ENCODE results near the gene LRRC2.

Gene LRRC2

DNA sequence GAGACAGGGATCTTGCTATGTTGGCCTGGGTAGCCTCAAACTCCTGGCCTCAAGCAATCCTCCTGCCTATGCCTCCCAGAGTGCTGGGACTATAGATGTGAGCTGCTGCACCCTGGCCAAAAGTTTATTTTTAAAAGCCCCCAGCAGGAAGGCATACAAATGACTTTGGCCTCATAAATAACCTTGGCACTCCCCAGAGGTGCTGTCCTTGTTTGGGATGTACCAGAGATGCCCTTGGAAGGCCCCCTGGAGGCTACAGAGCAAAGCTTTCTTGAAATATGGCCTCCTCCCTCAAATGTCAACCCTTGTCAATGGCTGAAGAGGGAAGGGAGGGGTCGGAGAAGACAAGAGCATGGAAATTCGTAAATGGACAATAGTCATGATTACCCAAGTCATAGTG, 82.3 kb downstream of the LRRC2 start:
- in situ Hi-C loops (cut with HindIII; ENCODE audit: low sequenced_read_pairs), result no loop called here
- no peak for DNase-seq (ENCODE audit: low read depth)
- H3K4me3 ChIP-seq (ENCODE audit: low read depth, low read length), result no peak overlapping the region
- TF ChIP-seq, protein P1, sequence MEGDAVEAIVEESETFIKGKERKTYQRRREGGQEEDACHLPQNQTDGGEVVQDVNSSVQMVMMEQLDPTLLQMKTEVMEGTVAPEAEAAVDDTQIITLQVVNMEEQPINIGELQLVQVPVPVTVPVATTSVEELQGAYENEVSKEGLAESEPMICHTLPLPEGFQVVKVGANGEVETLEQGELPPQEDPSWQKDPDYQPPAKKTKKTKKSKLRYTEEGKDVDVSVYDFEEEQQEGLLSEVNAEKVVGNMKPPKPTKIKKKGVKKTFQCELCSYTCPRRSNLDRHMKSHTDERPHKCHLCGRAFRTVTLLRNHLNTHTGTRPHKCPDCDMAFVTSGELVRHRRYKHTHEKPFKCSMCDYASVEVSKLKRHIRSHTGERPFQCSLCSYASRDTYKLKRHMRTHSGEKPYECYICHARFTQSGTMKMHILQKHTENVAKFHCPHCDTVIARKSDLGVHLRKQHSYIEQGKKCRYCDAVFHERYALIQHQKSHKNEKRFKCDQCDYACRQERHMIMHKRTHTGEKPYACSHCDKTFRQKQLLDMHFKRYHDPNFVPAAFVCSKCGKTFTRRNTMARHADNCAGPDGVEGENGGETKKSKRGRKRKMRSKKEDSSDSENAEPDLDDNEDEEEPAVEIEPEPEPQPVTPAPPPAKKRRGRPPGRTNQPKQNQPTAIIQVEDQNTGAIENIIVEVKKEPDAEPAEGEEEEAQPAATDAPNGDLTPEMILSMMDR (IDR thresholded peaks at IDR 0.05; ENCODE audit: low read depth, low read length, missing control alignments), result no peak

DNA sequence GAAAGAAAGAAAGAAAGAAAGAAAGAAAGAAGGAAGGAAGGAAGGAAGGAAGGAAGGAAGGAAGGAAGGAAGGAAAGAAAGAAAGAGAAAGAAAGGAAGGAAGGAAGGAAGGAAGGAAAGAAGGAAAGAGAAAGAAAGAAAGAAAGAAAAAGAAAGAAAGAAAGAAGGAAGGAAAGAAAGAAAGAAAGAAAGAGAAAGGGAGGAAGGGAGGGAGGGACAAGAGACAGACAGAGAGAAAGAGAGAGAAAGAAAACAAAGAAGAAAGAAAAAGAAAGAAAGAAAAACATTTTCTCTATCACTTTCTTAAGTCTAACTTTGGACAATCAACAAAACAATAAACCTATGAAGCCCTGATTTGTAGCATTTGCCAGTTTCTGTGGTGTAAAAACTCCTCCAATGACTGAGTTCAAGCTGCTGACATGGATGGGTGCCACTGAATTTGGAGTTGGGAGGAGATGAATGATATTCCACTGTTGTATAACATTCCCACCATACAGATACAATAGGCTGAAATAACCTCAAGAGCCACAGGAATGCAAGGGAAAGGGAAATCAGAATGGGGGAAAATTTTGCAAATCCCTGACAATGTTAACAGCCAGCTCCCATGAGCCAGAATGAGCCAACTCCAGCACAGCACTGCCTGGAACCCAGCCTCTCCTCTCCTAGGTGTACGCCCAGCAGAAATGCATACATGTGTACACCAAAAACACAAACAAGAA, 83.3 kb downstream of the LRRC2 start:
- in situ Hi-C loops (cut with HindIII; ENCODE audit: low sequenced_read_pairs), result no loop called here
- no peak overlapping the region for H3K4me3 ChIP-seq (ENCODE audit: low read depth, low read length)
- DNase-seq (ENCODE audit: low read depth), result peak; percentile 97
- TF ChIP-seq, protein P1 (IDR thresholded peaks at IDR 0.05; ENCODE audit: low read depth, low read length, missing control alignments), result no peak

DNA sequence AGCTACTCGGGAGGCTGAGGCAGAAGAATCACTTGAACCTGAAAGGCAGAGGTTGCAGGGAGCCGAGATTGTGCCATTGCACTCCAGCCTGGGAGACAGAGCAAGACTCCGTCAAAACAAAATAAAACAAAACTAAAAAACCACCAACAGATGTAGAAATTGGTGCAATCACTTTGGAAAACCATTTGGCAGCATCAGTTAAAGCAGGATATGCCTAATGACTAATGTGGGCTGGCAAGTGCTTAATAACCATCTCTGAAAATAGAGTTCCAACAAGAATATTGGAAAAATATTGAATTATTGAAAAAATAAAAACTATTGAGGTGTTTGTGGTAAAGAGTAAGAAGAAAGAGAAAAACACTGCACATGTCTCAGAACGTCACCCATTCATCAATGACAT, 84.5 kb downstream of the LRRC2 start:
- H3K4me3 ChIP-seq (ENCODE audit: low read depth, low read length), result no peak overlapping the region
- TF ChIP-seq, protein P1 (IDR thresholded peaks at IDR 0.05; ENCODE audit: low read depth, low read length, missing control alignments), result no peak
- no peak for DNase-seq (ENCODE audit: low read depth)
- in situ Hi-C loops (cut with HindIII; ENCODE audit: low sequenced_read_pairs), result no loop called here

DNA sequence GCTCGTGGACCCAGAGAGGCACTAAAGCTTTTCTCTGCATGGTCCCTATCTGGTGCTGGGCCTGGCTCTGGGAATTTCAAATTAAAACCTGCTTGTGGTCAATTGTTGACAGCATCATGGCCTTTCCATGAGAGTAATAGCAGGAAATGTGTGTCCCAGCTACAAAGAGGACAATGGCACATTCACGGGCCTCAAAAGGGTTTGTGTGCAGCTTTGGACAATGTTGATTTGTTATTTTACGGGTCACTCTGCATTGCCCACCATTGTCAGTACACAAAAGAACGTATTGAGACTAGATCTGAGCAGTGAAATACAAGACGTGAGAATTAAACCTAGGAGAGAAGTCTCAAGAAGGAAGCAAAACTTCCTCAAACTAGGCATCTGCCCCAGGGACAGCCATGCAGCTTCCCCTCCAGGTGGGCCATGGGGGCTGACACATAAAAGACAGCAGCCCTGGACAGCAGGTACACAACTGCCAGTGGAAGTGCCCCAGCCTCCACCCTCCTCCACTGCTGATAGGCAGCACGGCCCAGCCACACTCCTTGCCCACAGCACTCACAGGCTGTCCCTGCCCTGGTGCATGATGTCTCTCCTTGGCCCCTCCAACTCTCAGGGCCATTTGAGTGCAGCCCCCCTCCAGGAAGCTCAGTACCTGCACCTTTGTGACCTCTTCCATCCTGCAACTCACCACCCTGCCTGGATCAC, 85.5 kb downstream of the LRRC2 start:
- in situ Hi-C loops (cut with HindIII; ENCODE audit: low sequenced_read_pairs), result no loop called here
- TF ChIP-seq, protein P1 (IDR thresholded peaks at IDR 0.05; ENCODE audit: low read depth, low read length, missing control alignments), result no peak

DNA sequence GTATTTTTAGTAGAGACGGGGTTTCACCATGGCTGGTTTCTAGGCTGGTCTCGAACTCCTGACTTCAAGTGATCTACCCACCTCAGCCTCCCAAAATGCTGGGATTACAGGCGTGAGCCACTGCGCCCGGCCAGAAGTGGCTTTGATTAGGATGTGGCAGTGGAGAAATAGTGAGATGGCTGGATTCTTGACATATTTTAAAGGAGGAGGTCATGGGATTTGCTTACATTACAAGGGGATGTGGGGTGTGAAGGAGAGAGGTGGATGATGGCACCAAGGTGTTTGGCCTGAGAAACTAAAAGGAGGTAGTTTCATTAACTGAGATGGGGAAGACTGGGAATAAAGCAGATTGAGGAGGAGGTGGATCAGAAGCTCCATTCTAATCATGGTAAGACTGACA, 86.4 kb downstream of the LRRC2 start:
- no peak overlapping the region for H3K4me3 ChIP-seq (ENCODE audit: low read depth, low read length)
- TF ChIP-seq, protein P1 (IDR thresholded peaks at IDR 0.05; ENCODE audit: low read depth, low read length, missing control alignments), result no peak
- in situ Hi-C loops (cut with HindIII; ENCODE audit: low sequenced_read_pairs), result no loop called here
- DNase-seq (ENCODE audit: low read depth), result no peak

More for the DNA sequence above, 85.5 kb downstream of the LRRC2 start:
- DNase-seq (ENCODE audit: low read depth), result no peak
- no peak overlapping the region for H3K4me3 ChIP-seq (ENCODE audit: low read depth, low read length)

DNA sequence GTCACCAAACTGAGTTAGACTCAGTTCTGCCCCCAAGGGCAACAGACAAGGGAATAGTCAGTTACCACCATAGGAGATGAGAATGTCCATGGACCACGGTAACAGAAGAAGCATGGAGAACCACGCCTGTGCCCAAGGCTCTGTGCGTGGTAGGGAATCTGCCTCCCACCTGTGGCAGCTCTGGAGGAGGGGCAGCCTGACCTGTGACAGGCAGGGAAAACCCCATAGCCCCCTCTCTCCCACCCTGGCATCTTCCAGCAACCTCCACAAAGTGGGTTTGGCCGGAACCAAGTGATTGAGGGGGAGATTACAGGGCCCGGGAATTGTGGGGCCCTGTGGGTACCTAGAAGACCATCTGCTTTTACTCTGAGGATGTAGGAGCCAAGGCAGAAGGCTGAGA, 87.1 kb downstream of the LRRC2 start:
- no peak for DNase-seq (ENCODE audit: low read depth)
- H3K4me3 ChIP-seq (ENCODE audit: low read depth, low read length), result no peak overlapping the region
- TF ChIP-seq, protein P1 (IDR thresholded peaks at IDR 0.05; ENCODE audit: low read depth, low read length, missing control alignments), result no peak
- in situ Hi-C loops (cut with HindIII; ENCODE audit: low sequenced_read_pairs), result no loop called here

All from astrocyte of the cerebellum (primary cell).